Prostate gland (tissue), 2 donors: ENCODE measurements around the gene HDAC10. TPM values are rescaled to one million over a fixed set of nuclear protein-coding genes. Genes with fewer than 3 reads are reported as not detected.

Experiments used
- DNase-seq: peaks from one replicate; pipeline ENCODE4 v3.0.0-alpha.2; 2019; ENCODE audit warnings: low spot score
- H3K27ac ChIP-seq, 2 donors: fragments of 200-600 bp; sonication (generic); 2 replicates each; pipeline ENCODE4 v1.5.1; 2017 to 2019
- H3K27me3 ChIP-seq: fragments of 200-600 bp; sonication (generic); replicated peaks from 2 replicates; pipeline ENCODE4 v1.5.1; 2019; ENCODE audit not compliant: insufficient read depth
- H3K36me3 ChIP-seq, 2 donors: fragments of 200-600 bp; sonication (generic); 1 replicate in 1 of 2; 2 replicates in 1 of 2; pipeline versions ENCODE4 v1.5.1 to v1.8.1; 2017 to 2019
- H3K4me1 ChIP-seq: fragments of 200-600 bp; sonication (generic); replicated peaks from 2 replicates; pipeline ENCODE4 v1.5.1; 2019
- H3K4me3 ChIP-seq, 2 donors: fragments of 200-600 bp; sonication (generic); 2 replicates each; pipeline ENCODE4 v1.5.1; 2017 to 2019
- H3K9me3 ChIP-seq: fragments of 200-600 bp; sonication (generic); 2 replicates; pipeline ENCODE4 v1.5.1; 2017
- POLR2A ChIP-seq: fragments of 450-650 bp; IDR thresholded peaks from one replicate; pipeline ENCODE4 v1.6.1; 2016; ENCODE audit warnings: antibody characterized with exemption, mild to moderate bottlenecking
- POLR2AphosphoS5 ChIP-seq: sonication (generic); formaldehyde crosslinking; IDR thresholded peaks from one replicate; pipeline ENCODE4 v1.6.1; 2017; ENCODE audit warnings: antibody characterized with exemption
- whole genome bisulfite sequencing: methylation state at CpG from one replicate; pipeline ENCODE4 v1.1.5; 2018; 5-methylcytosine and 5-hydroxymethylcytosine counted together
- intact Hi-C: fragments of 100-400 bp; cut with DNase I; formaldehyde crosslinking; loops from one replicate; pipeline ENCODE4 v1.14.2; 2022
- total RNA-seq, 2 donors: library from RNA; depleted of rRNA; stranded (reverse); fragments of >200 nt; gene quantifications; one replicate each; pipeline ENCODE4 v1.1.0, GENCODE V29; 2016
- TF ChIP-seq, protein P1 (sequence below), 4 experiments: fragments of 200-600 bp in 2 of 4; fragments of 450-650 bp in 2 of 4; sonication (generic) in 2 of 4; IDR thresholded peaks; 1 replicate in 3 of 4; 2 replicates in 1 of 4; pipeline ENCODE4 v1.5.1; 2016 to 2019; ENCODE audit warnings: antibody characterized with exemption in 4 of 4, mild to moderate bottlenecking in 2 of 4, moderate library complexity in 2 of 4

HDAC10 gene
- total RNA-seq, 2 donors from 2014 or later, result 36.9 to 41.3 TPM

DNA sequence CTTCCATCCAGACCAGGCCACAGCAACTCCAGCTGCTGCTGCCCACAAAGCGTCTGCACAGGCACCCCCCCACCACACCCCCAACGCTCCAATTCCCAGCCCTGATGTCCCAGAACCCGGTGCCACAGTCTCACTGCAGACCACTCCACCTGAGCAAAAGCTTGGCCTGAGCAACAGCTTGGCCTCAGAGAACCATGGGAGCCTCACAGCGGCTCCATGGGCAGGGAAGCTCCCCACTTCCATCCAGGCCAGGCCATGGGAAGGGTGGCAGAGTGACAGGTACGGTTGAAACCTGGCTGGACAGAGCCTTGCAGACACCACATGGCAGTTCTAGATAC lies 43.2 kb upstream of the HDAC10 start:
- DNase-seq, result no peak
- Histone ChIP-seq H3K27me3 (no peaks in the 10 kb centered on the region), H3K27ac (peak overlapping the region; percentile 77 to 81), H3K4me1 (peaks cover 40% of the 10 kb centered on the region), H3K4me3 (no peak overlapping the region), H3K36me3 (peaks cover 4 to 10% of the 10 kb centered on the region in 2 donors), H3K9me3 (no peaks in the 10 kb centered on the region)
- intact Hi-C loops, result no loop called here
- WGBS, result 30% methylated on average over 5 of the region's 5 CpGs
- TF ChIP-seq POLR2A (no peak), POLR2AphosphoS5 (no peak)
- TF ChIP-seq, protein P1, sequence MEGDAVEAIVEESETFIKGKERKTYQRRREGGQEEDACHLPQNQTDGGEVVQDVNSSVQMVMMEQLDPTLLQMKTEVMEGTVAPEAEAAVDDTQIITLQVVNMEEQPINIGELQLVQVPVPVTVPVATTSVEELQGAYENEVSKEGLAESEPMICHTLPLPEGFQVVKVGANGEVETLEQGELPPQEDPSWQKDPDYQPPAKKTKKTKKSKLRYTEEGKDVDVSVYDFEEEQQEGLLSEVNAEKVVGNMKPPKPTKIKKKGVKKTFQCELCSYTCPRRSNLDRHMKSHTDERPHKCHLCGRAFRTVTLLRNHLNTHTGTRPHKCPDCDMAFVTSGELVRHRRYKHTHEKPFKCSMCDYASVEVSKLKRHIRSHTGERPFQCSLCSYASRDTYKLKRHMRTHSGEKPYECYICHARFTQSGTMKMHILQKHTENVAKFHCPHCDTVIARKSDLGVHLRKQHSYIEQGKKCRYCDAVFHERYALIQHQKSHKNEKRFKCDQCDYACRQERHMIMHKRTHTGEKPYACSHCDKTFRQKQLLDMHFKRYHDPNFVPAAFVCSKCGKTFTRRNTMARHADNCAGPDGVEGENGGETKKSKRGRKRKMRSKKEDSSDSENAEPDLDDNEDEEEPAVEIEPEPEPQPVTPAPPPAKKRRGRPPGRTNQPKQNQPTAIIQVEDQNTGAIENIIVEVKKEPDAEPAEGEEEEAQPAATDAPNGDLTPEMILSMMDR (IDR thresholded peaks at IDR 0.05), result no peak

DNA sequence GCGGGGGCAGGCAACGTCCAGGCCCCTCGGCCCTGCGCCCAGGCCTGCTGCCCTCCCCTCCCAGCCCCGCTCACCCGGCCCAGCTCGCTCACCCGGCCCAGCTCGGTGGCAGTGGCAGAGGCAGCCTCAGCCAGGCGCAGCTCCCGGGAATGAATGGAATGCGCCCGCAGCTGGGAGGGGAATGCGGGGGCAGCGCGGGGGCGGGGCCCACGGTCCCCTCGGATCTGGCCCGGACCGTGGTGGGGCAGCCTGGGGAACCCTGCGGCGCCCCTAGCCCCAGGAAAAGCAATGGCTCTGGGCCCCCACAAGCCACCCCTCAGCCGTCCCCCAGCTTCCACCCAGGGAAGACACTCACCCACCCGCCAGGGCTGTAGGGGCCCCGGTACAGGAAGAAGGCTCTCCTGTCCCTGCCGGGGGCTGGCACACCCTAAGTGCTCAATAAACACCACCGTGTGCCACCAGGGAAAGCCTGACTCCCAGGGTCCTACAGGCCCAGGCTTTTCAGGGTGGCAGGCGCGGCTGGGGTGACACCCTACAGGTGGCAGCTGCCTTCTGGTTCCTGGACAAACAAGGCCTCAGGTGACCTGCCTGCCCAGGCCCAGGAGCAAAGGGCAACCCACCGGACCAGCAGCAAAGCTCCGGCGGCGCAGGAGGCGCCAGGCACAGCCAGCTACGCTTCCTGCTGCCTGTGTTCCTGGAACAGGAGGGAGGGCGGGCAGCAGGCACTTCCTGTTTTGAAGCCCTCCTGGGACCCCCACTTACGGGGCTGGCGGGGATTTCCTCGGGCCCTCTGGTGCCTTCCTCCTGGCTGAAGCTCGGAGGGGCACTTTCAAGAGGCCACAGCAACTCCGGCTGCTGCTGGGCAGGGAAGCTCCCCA lies 42.6 kb upstream of the HDAC10 start:
- Histone ChIP-seq H3K4me1 (peaks cover 40% of the 10 kb centered on the region), H3K9me3 (no peaks in the 10 kb centered on the region), H3K36me3 (peaks cover 8 to 16% of the 10 kb centered on the region in 2 donors), H3K27me3 (no peaks in the 10 kb centered on the region), H3K4me3 (peak overlapping the region; percentile 3 to 12), H3K27ac (peak overlapping the region; percentile 77 to 81)
- intact Hi-C loops, result no loop called here
- TF ChIP-seq, protein P1 (IDR thresholded peaks at IDR 0.05), result peak in 2 of 4 experiments; percentile 14 to 23
- peak; percentile 18 for TF ChIP-seq POLR2AphosphoS5
- no peak for TF ChIP-seq POLR2A
- WGBS, result 17% methylated on average over 40 of the region's 42 CpGs
- DNase-seq, result peak; percentile 71

DNA sequence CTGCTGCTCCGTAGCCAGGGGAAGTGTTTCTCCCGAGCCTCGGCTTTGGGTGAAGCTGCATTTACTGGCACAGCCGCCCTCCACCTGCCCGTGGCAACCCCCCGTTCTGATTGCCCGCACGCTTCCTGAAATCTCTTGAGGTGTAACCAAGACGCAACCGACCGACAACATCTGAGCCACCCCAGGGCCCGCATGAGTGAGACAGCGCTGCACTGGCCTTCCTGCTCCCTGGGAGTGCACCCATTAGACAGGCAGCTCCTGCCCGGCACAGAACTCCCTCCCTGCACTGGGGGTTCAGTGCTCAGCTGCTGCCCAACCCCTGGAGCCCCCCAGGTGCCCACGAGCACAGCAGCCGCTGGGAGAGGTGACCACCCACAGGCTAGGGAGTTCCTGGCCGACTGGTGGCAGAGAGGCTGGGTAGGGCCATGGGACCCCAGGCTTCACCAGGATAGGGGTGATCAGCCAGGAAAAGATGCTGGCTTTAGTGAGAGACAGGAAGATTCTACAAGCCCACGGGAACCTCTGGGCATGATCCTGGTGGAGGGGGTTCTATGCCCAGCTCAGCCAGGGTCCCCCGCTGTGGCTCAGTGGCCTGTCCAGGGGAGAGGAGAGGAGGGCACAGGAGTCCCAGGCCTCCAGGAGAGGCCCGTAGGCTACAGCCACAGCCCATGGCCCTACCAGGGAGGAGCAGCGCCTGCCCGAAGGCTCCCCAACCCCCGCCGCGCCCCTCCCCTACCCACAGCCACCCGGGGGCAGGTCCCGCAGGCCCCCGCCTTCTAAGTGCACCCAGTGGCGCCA lies 41.8 kb upstream of the HDAC10 start:
- H3K9me3 ChIP-seq, result no peaks in the 10 kb centered on the region
- H3K27me3 ChIP-seq, result no peaks in the 10 kb centered on the region
- TF ChIP-seq POLR2A, result no peak
- TF ChIP-seq, protein P1 (IDR thresholded peaks at IDR 0.05), result no peak
- TF ChIP-seq POLR2AphosphoS5, result no peak
- intact Hi-C loops, result no loop called here
- H3K27ac ChIP-seq, result peak overlapping the region; percentile 77 to 81
- peaks cover 8 to 24% of the 10 kb centered on the region in 2 donors for H3K36me3 ChIP-seq
- DNase-seq, result no peak
- H3K4me3 ChIP-seq, result peak overlapping the region; percentile 3 to 12
- WGBS, result 39% methylated on average over 29 of the region's 29 CpGs
- H3K4me1 ChIP-seq, result peaks cover 35% of the 10 kb centered on the region

DNA sequence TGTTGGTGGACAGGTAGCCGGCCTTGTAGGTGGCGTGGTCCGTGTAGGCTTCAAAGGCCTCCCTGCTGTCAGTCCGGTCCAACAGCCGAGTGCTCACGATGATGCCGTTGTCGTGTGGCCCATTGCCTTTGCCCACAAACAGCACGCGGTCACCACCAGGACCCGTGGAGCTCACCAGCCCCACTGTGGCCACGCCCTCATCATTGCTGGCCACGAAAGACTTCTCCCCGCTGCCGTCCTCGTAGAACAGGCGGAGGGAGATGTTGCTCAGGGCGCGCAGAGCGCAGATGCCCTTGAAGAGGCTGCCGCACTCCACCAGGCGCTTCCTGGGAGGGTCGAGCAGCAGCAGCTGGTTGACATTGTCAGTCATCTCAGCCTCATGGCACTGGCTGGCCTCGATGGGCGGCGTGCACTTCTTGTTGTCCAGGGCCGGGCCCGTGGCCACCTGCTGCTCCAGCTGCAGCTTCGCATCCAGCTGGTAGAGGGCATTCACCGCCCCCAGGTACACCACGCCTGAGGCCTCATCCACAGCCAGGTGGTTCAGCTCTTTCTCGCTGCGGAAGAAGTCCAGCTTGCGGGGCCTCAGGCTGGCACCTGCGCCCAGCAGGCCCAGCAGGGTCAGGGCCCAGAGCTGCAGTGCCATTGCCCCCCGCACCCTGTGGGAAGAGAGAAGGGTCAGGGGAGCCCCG lies 39.0 kb upstream of the HDAC10 start:
- 83% methylated on average over 35 of the region's 37 CpGs for WGBS
- H3K4me1 ChIP-seq, result peaks cover 22% of the 10 kb centered on the region
- TF ChIP-seq POLR2A (no peak), POLR2AphosphoS5 (no peak)
- TF ChIP-seq, protein P1 (IDR thresholded peaks at IDR 0.05), result no peak
- no peaks in the 10 kb centered on the region for H3K9me3 ChIP-seq
- intact Hi-C loops, result no loop called here
- H3K27me3 ChIP-seq, result no peaks in the 10 kb centered on the region
- peaks cover 18 to 47% of the 10 kb centered on the region in 2 donors for H3K36me3 ChIP-seq
- no peak for DNase-seq
- H3K27ac ChIP-seq, result no peak overlapping the region
- no peak overlapping the region for H3K4me3 ChIP-seq
